SHP77 (cell line): ENCODE measurements around the gene NBAS.

Experiments
- DNase-seq, 2 experiments: peaks; one replicate each; lab custom pipeline; 2025; lab: John Stamatoyannopoulos, UW

The NBAS gene

GRCh38 chr2:15560988-15561573 is at the start of gene NBAS:
TSS of gene NBAS (minus strand) at chr2:15561334. CDS start at chr2:15561304, 30 bp downstream.
- DNase-seq, result peak; percentile 91 to 94

GRCh38 chr2:15610430-15610952 is 49.4 kb upstream of the NBAS start:
- DNase-seq, result no peak

- no peak for DNase-seq
Measured at GRCh38 chr2:15609341-15610042, 48.4 kb upstream of the NBAS start.

- no peak for DNase-seq
Measured at GRCh38 chr2:15608392-15608761, 47.2 kb upstream of the NBAS start.

GRCh38 chr2:15607709-15608391 is 46.7 kb upstream of the NBAS start:
- no peak for DNase-seq

GRCh38 chr2:15606481-15607441 is 45.6 kb upstream of the NBAS start:
- DNase-seq, result no peak

GRCh38 chr2:15605721-15606120 is 44.6 kb upstream of the NBAS start:
- no peak for DNase-seq

GRCh38 chr2:15603948-15604347 is 42.8 kb upstream of the NBAS start:
- DNase-seq, result no peak

GRCh38 chr2:15603044-15603765 is 42.1 kb upstream of the NBAS start:
- DNase-seq, result no peak

- no peak for DNase-seq
Measured at GRCh38 chr2:15602393-15602792, 41.3 kb upstream of the NBAS start.

- DNase-seq, result no peak
Measured at GRCh38 chr2:15601681-15602080, 40.5 kb upstream of the NBAS start.

GRCh38 chr2:15599994-15600393 is 38.9 kb upstream of the NBAS start:
- DNase-seq, result no peak

- no peak for DNase-seq
Measured at GRCh38 chr2:15596968-15597367, 35.8 kb upstream of the NBAS start.

GRCh38 chr2:15596350-15596749 is 35.2 kb upstream of the NBAS start:
- no peak for DNase-seq

- no peak for DNase-seq
Measured at GRCh38 chr2:15595936-15596335, 34.8 kb upstream of the NBAS start.

GRCh38 chr2:15595342-15595905 is 34.3 kb upstream of the NBAS start:
- no peak for DNase-seq

- DNase-seq, result no peak
Measured at GRCh38 chr2:15594291-15595256, 33.4 kb upstream of the NBAS start.

- DNase-seq, result no peak
Measured at GRCh38 chr2:15593327-15593705, 32.2 kb upstream of the NBAS start.

GRCh38 chr2:15591692-15592463 is 30.7 kb upstream of the NBAS start, which contains the start of gene DDX1:
TSS of gene DDX1 (plus strand) at chr2:15591868. CDS start at chr2:15591934, 66 bp downstream.
- DNase-seq, result peak; percentile 82 to 85
